HK-2 (cell line): Measurements from ENCODE around the gene FOXE3.
A peak's percentile ranks its signal among the peaks of the same experiment; 100 is the strongest.

Source experiments
- DNase-seq: peaks from one replicate; pipeline ENCODE4 v3.0.0-alpha.2; 2018; ENCODE audit not compliant: unreplicated experiment

The FOXE3 gene

DNA sequence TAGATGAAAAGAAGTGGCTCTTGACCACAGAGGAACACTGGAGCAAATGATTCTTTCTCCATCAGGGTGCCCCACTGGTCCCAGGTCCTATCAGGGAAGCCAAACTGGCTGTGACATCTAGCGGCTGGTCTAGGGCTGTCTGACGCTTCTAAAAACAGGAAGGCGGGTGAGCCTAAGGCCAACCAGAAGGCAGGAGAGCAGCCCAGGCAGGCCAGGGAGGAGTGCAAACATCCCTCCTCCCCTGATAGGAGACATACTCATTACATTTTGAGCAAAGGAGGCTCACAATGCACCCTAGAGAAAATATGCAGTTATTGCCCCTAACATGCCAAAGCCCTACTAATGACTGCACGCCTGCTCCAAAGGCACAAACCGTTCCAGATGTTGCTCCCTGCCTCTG lies 10.4 kb upstream of the FOXE3 start:
- no peak for DNase-seq

DNA sequence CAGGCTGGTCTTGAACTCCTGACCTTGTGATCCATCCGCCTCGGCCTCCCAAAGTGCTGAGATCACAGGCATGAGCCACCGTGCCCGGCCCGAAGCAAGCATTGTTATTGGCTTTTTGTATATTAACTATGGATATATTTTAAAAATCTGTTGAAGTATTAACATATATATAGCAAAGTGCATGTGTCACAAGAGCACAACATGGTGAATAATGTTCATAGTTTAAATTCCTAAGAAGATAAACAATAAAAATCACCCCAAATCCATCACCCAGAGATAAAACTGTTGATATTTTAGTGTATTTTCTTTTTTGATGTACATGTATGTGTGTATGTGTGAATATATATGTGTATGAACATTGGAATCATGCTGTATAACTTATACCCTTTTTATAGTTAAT lies 9.1 kb upstream of the FOXE3 start:
- DNase-seq, result no peak

DNA sequence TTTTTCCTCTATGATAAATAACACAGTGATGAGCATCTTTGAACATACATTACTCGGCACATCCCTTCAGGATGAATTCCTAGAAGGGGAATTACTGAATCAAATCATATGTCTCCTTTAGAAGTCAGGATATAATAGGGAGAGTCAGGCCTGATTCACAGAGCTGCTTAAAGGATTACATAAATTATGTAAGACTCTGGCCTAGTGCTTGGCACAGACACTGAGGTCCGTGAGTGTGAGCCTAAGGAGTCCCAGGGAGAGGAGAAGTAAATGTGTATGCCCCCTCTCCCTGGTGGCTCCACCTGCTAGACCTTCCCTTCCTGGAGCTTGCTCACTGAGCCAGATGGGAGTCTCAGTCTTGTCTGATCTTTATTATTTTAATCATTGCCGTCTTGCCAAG lies 8.6 kb upstream of the FOXE3 start:
- no peak for DNase-seq

DNA sequence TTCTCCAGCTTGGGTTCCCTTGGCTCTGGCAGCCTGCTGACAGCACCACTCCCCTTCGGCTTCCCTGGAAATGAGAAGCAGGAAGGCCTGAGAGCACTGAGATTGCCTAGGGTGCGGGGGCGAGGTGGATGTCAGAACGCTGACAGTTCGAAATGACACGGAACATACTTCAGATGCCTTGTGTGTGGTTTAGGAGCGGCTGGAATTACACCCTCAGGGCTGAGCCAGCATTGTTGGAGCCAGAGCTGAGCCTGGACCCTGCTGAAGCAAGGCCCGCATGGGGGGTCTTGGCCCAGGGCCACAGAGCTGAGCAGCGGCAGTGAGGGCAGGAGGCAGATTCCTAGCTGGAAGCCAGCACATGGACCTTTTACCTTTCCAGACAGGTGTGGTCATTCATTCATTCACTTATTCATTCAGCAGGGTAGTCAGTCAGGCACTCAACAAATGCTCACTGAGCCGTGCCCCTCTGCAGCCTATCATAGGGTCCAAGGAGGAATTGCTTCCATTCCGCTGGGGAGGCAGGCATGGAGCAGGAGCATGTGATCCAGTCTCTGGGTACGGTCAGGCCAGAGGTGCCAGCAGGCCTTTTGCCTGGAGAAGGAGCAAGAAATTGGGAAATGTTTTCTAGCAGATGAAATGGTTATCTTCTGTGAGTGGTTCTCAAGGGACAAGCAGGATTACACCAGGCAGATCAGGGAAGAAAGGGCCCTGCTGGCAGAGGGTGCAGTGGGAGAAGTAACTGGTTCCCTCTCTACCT lies 6.6 kb upstream of the FOXE3 start:
- no peak for DNase-seq

DNA sequence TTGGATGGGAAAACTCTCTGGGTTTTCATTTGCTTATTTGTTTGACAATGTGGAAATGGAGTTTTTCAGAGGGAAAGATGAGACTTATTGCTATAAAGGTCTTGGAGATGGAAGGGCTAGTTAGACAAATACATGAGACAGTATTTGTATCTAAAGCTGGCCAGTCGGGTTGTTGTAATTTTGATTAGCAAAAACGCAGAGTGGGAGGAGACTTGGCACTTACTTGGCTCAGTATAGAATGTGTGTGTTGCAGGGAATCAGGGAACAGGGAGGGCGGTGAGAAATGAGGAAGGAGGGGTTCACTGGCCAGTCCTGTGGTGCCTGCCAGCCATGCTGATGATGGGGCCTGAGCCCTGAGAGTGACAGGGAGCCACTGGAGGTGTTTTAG lies 6.0 kb upstream of the FOXE3 start:
- no peak for DNase-seq

DNA sequence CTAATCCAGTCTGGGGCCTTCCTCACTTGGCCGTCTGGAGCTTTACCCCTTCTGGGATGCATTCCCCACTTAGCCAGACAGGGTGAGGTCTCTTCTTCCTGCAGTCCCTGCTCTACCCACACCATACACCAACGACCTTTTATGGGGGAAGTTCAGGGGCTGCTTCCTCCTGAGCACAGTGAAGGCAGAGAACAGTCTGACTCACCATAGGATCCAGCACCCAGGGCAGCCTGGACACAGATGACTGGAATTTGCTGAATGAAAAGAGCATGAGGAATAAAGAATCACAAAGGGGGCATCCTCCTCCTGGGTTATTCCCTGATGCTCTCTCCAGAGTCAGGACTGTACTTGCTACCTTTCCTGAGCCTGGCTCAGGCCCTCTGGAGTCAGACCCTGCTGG lies 4.6 kb upstream of the FOXE3 start:
- DNase-seq, result no peak

DNA sequence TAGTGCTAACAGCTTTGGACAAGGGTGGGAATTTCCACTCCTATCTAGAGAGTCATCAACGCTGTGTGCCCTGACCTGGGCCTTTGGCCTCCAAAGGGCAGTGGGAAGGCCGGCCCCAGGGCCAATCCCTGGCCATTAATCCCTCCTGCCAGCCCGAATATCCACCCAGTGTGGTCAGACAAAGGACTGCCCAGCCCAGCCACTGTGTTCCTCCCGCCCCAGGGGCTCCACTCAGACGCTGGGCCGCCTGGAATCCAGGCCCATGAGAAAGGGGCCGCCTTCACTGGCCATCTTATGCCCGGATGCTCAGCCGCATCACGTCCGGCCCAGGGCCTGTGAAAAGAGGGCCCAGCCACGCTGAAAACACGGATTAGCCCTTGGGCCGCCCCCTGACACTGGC lies 3.6 kb upstream of the FOXE3 start:
- DNase-seq, result no peak

DNA sequence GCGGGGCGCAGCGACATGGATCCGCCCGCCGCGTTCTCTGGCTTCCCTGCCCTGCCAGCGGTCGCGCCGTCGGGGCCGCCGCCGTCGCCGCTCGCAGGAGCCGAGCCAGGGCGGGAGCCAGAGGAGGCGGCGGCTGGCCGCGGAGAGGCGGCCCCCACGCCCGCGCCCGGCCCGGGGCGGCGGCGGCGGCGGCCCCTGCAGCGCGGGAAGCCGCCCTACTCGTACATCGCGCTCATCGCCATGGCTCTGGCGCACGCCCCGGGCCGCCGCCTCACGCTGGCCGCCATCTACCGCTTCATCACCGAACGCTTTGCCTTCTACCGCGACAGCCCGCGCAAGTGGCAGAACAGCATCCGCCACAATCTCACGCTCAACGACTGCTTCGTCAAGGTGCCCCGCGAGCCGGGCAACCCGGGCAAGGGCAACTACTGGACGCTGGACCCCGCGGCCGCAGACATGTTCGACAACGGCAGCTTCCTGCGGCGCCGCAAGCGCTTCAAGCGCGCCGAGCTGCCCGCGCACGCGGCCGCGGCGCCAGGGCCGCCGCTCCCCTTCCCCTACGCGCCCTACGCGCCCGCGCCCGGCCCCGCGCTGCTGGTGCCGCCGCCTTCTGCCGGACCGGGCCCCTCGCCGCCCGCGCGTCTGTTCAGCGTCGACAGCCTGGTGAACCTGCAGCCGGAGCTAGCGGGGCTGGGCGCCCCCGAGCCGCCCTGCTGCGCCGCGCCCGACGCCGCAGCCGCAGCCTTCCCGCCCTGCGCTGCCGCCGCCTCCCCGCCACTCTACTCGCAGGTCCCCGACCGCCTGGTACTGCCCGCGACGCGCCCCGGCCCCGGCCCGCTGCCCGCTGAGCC lies 459 bp downstream of the FOXE3 start:
- no peak for DNase-seq

DNA sequence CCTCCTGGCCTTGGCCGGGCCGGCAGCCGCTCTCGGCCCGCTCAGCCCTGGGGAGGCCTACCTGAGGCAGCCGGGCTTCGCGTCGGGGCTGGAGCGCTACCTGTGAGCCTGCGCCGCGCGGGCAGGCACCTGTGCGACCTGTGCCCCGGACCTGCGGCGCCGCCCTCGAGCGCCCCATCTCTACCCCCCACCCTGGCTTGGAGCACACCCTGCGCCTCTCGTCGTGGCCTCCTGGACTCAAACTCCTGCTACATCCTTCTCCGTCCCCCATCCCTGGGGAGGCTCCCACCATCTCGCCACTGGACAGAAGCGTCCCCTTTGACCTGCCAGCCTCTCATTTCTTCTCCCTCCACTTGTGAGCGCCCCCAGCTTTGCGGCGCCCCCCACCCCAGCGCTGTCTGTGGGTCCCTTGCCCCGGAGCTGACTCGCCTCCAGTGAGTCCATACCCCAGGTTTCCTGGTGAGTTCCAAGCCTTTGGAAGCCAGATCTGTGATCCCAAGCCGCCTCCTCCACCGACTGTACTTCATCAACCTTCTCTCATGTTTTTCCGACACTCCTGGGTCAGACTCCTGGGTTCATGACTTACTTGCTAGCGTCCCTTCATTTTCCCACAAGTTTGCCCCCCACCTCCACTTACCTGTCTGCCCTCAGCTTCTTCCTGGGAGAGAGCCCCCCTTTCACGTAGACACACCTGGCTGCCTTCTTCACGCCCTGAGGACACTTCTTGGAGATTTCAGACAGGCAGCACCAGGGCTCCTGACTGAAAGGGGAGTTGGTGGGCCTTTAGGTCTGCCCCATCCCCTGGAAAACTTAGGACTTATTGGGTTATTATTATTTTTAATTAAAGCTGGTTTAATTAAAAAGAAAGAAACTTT lies 1.3 kb downstream of the FOXE3 start:
- DNase-seq, result no peak

DNA sequence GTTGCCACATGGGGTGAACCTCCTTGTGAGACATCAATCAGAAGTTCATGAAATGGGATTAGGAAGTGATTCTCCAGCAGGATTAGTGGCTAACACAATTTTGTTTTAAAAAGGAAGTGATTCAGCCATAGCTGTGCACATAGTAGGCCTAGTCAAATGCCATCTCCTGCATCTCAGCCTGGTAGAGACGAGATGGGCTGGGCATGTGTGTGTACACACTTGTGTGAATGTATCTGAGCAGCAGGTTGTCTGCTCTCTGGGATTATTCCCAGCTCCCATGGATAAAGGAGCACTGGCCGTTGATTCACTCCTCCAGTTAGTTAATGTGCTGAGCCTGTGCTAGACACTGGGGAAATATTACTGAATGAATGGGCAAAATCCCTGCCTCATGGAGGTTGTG lies 2.0 kb downstream of the FOXE3 start:
- DNase-seq, result no peak

DNA sequence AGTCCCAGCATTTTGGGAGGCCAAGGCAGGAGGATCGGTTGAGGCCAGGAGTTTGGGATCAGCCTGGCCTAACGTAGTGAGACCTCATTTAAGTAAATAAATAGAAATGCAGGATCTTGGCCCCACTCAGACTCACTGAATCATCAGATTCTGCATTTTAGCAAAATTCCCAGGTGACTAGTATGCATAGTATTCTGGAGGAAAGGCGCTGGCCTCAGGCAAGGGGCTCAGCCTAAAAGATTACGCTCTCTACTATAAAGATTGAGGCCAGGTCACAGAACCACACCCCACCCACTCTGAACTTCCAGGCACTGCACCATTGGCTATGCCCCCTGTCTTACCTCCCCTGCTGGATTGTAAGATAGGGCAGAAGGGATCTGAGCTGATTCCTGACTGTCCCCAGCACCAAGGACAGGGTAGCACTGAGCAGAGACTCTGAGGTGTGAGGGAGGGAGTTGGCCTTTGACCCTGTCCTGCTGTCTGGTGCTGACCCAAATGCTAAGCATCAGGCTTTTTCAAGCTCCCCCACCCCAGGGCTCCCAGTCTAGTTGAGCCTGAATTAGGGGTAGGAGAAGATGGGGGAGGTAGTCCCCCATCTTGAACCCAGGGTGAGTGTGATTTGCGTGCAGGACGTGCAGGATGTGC lies 2.7 kb downstream of the FOXE3 start:
- DNase-seq, result no peak

DNA sequence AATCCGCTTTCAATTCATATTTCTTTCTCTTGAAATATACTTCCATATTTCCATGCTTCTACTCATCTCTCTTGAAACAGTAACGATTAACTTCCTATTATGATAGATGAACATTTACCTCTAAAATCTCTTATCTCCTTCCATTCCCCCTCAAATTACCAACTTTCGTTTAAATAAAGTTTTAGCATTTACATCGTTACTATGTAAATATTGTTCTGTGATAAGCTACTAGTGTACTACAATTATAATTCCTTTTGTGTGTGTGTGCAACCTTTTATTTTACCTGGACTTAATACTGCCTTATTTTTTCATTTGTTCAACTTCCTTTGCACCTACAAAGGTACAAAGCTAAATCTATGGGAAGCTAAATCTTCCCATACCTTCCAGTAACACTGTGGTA lies 4.5 kb downstream of the FOXE3 start:
- no peak for DNase-seq

DNA sequence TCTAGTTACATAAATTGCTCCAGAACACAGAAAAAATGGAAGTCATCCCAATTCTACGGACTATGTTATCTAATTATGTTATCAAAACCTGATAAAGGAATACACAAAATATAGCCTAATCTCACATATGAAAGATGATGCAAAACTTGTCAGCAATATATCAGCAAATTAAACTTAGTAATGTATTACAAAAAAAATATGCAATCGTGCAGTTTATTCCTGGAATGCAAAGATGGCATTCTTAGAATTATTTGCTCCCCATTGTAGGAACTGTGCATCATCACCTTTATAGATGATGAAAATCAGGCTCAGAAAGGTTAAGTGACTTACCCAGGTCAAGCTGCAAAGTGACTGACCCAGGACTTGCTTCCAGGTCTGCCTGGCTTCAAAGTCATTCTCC lies 7.8 kb downstream of the FOXE3 start:
- no peak for DNase-seq

DNA sequence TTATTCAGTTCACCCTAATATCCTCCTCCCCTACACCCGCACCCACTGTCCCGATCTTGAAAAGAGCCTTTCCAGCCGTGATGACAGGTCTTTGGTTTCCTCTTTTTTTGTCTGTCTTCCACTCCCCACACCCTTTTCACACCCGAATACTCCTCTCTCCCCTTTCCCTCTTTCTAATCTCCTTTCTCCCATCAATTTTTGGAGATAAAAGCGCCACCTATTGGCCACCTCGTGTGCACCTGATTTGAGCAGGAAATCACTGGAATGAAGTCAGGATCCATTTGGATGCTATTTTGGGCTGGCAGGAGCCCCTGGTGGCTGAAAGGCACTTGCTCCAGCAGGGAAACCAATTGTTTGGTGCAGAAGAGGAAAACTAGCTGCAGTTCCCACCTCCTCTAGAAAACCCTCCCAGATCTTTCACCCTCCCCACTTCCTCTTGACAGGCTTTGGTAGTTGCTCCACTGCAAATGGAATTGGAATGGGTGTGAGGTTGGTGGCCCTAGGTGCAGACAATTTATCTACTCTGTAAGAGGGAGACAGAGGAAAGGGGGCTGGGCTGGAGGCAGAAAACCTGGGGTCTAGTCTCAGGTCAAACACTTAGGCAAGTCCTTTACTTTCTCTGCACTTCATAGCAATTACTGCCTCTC lies 8.4 kb downstream of the FOXE3 start:
- DNase-seq, result peak; percentile 37

DNA sequence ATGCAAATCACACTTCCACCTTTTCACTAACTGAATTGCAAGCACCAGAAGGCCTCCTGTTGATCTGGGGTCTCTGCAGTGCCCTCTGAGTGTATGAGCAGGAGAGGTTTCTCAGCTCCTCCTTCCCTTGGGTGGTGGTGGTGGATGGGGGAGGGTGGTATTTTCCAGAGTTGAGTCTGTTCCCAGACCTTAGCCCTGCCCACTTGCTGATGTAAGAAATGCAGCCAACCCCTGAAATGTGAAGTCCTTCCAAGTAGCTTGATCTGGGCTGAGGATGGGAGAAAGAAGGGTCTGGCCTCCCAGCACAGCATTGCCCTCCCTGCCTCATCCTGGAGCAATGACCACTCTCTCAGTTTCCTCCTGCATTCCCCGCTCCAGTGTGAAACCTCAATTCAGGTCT lies 15.4 kb downstream of the FOXE3 start:
- no peak for DNase-seq

DNA sequence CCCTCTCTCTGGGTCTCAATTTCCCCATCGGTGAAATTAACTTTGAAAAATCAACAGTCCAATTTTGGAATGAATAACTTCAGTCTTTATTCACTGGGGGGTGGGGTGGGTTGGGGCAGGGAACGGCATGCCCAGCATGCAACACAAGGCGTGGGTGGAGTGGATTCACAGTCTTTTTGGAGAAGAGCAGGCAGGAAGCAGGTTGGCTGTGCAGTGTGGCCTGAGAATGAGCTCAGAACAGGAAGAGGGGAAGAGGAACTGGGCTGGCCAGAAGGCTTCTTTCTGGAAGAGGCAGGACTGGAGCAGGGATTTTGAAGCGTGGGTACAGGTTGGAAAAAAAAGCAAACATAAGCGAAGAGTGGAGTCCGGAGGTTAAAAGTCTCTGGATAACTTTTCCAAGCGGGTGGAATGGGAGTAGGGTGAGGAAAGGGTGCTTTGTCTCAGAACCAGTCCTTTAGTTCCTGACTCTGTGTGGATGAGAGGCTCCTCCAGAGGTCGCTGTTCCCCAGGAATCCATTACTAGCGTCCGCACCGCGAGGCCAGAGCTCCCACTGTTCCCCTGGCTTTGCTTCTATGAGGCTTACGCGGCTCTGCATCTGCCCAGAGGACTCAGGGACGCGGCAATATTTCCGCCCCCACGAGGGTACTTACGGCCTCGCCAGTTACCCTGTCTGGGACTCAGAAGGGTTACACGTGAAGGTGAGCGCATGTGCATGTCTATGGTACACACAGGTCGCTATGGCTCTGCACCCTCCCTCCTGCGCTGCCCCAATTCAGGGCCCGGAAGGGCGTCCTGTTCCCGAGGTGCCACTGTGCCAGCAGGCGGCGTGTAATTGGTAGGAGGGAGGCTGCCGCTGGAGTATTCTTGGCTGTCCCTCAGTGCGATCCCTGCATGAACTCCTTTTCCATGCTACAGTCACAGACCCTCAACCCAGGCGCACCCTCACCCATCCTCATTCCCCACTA lies 16.3 kb downstream of the FOXE3 start:
- DNase-seq, result no peak

DNA sequence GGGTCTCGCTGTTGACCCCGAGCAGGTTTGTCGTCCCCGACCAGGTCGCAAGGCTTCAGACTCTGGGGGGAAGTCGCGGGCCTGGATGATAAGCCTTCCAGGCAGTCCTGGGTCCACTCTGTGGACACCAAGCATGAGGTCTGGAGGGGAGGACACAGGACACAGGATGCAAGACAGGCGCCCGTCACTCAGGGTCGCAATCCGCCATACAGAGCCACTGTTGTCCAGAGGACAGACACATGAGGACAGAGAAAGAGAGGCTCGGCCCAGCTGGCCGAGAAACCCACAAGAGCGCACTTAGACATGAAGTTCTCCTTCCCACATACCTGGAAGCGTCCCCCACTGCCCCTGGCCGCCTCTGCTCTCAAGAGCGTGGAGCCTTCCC lies 16.9 kb downstream of the FOXE3 start:
- DNase-seq, result no peak

DNA sequence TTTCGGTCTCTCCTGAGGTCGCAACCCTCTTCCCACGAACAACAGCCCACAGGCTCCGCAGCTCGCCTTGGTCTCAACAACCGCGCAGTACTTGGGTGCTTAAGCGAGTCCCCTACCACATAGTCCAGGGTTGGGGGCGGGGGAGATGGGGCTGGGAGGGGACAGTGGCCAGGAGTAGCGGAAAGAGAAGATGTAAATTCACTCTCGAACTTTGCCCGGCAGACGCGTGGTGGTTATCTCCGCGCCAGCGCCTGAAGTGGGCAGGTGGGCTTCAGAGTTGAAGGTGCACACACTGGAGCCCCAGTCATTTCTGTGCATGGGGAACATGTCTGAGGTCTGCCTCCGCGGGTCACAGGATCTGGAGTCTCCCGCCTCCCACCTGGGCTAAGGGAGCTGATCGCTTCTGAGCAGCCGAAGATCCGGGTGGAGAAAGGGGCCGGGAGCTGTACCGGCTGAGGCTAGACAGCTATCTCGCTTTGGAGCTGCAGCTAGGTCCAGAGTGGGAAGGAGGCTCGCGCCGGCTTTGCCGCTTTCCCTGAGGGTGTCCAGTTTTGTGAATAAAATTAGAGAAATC lies 17.5 kb downstream of the FOXE3 start:
- DNase-seq, result no peak

DNA sequence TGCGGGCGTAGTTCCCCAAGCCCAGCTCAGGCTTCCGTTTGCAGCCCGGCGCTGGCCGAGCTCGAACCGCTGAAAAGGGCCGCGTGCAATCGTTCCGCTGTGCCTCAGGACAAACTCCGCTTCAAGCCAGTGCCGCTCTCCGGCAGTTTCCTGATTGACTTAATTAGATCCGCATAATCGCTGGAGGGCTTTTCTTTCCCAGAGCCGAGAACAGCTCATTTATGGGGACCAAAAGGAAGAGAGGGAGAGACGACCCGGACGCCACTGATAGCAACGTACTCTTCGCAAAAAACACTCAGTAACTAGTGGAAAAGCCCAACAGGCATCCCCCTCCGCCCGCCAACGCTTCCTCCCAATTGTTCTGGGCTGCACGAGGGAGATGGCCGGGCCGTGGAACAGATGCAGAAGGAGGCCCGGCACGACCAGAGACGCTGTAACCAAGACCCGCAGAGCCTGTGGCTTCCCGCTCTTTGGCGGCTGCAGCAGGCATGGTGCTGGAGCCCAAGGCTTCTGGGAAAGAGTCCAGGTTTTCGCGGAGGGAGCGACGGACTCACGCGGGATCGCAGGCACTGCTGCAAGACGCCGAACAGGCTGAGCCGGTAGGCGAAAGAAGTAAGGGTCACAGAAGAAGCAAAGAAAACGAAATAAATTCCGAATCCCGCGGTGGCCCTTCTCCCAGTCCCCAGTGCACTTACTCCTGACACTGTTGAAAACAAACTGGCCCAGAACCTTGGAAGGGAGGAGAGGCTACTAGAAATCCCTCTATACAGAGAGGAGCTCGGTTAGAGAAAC lies 18.2 kb downstream of the FOXE3 start:
- DNase-seq, result no peak
